GM19468 (cell line): ENCODE results near the gene ITPRID1.

ENCODE experiments used
- ATAC-seq: cut with Tn5 transposase; IDR thresholded peaks from one replicate; pipeline ENCODE4 v1.9.1; 2021; ENCODE audit warnings: mild to moderate bottlenecking, moderate library complexity, moderate number of reproducible peaks; ENCODE audit not compliant: unreplicated experiment; ENCODE audit errors: extremely low read depth

Gene ITPRID1

GRCh38 chr7:31688996-31689395, 175.1 kb downstream of the ITPRID1 start:
- ATAC-seq: no peak

DNA sequence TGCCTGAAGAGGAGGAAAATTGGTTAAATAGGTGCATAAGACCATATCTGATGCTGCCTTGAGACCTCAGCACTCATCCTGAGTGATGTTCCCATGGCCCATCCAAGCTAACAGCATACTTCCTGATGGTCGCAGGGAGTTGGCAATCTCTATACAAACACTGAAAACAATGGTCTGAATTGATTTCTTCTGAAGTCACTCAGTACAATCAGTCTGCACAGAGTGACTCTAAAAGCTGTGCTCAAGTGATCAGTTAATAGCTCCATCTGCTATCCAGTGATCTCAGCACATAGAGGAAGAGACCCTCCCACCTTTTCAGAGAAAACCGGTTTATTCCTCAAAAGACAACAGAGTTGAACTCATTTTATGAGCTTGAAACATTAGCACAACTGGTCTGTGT, 177.0 kb downstream of the ITPRID1 start:
- no peak for ATAC-seq

DNA sequence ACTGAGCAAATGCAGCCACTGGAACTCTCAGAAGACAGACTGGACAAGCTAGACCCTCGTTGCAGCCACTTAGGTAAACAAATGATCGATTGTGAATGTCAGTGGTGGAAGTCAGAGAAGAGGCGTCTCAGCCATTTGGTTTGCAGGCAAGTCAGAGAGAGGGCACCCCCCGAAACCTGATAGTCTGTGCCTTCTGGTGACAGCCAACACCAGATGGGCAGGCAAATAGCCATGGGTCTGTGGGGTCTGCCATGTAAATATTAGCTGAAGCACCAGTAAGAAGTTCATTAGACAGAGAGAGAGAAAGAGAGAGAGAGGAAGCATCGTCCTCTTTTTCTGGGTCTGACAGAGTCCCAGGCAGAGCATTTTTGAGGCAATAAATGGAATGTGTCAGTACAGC, 178.6 kb downstream of the ITPRID1 start:
- no peak for ATAC-seq

DNA sequence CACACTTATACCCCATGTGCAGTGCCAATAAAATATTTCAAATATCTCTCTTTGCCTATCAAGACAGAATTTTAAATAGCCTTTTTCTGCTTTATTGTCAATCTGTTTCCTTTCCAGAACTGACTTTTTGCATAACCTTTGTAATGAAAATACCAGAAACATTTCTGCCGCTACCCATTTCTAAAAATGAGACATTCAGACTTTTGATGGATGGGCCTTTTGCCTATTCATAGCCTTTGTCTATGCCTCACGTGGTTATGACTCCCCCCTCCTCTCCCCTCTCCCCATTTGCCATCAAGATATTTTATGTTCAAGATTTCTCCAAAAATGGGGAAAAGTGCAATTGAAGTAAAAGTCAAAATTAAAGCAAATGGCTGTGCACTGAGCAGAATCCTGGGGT, 179.0 kb downstream of the ITPRID1 start:
- no peak for ATAC-seq

DNA sequence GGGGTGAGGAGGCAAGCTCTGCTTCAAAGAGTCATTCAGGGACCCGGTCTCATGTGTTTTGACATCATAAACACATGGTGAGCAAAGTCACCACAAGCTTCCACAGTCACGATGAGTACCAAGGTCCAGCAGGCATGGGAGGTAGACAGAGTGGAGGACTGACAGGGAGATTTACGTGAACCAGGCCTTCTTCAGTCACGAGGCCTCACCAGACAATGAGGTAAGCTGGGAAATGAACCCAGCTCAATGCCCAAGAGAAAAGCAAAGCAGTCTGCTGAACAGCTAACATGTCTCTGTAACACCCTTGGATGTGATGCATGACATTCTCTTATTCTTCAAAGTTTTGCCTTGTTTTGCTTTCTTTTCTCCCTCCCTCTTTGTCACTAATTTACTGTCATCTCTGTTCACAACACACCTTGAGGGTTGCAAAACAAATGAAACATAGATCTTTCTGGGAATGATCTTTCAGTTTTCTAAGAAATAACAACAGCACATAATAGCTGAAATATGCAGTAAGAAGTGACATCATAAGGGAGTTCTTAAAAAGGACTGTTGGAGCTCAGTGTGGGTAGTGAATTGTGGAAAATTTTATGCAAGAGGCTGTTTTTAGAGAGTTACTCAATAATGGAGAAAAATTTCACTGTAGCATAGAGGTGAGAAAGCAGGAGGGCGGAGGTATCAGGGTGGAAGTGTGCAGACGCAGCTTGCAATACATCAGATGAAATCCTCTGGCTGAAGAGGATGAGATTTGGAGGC, 182.1 kb downstream of the ITPRID1 start:
- no peak for ATAC-seq

DNA sequence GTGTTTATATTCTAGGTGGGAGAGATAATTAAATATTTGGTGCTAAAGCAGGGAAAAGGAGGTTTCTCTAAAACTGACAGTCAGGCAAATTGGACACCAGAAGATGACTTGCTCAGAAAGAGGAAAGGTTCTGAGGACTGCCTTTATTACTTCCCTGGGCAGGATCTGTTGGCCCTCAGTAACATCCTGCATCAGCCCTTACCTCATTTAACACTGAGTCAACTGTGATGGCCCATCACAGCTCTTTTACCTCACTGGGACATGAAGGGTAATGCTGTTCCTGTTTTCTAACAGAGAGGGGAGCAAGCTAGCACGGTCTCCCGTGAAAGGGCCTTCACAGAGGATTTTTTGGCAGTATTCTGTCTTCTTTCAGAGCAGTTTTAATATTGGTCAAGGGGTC, 185.2 kb downstream of the ITPRID1 start:
- ATAC-seq: no peak

- ATAC-seq: no peak
Observed at GRCh38 chr7:31702354-31702753, 188.5 kb downstream of the ITPRID1 start.

DNA sequence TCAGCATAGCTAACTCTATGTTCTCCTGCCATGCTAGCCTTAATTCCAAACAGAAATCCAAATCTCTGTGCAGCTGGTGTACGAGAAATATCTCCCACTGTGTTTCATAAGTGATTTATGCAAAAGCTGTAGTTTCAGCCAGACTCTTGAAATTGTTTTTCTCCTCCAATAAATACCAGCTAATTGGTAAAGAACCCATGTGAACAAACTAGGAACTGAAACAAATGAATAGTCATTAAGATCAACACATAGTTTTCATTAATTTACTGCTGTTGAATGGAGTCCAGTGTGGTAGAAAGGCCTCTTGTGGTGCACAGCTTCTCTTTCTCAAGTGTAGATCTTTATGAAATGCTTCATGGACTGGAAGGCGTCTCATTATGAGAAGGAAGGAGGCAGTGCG, 191.5 kb downstream of the ITPRID1 start:
- ATAC-seq: peak; percentile 35

DNA sequence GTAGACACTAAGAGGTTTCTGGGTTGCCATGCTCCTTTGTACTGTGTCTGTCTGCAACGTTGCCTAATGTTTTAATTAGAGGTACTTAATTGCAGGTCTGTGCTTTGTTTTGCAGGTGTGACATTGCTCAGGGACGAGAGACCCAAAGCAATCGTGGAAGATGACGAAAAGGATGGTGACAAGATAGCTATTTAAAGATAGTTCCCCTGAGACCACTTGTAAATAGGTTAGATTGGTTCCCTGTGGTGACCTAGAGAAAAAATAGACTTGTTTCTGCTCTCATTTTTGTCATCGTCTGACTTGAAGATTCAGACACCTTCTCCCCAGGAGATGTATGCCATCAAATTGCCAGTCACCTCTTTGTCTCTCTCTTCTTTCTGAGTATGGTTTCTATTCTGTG, 193.2 kb downstream of the ITPRID1 start:
- no peak for ATAC-seq
